A673 (cell line): Measurements from ENCODE around the gene GPAM. TPM values are rescaled to one million over a fixed set of nuclear protein-coding genes. Genes with fewer than 3 reads are reported as not detected.

Experiments used
- BruUV-seq: library from RNA; stranded (reverse); fragments of 400-500 nt; replicated peaks from 2 replicates; lab custom pipeline; 2021; lab: Mats Ljungman, UMichigan
- CTCF ChIA-PET: fragments of 300-600 bp; sonication (Branson Sonifier 250); formaldehyde crosslinking; loops from one replicate; lab custom pipeline; 2022; ENCODE audit warnings: antibody characterized with exemption; lab: Charles Lee
- POLR2A ChIA-PET: fragments of 300-600 bp; sonication (Branson Sonifier 250); formaldehyde crosslinking; loops from one replicate; lab custom pipeline; 2022; ENCODE audit warnings: antibody characterized with exemption; ENCODE audit not compliant: low non-redundant PET; lab: Charles Lee
- DNase-seq: peaks from one replicate; pipeline ENCODE4 v3.0.0-alpha.2; 2015; ENCODE audit warnings: low spot score
- H3K27ac ChIP-seq: fragments of 200-600 bp; sonication (generic); 2 replicates; pipeline ENCODE4 v1.5.1; 2016; ENCODE audit warnings: mixed run types, low read depth, mild to moderate bottlenecking, mixed read lengths, antibody characterized with exemption, low read length; ENCODE audit not compliant: poor library complexity, severe bottlenecking
- H3K27me3 ChIP-seq: fragments of 200-600 bp; sonication (generic); replicated peaks from 2 replicates; pipeline ENCODE4 v1.6.1; 2017; ENCODE audit warnings: mixed run types, low read depth, mild to moderate bottlenecking, mixed read lengths, antibody characterized with exemption, low read length; ENCODE audit not compliant: insufficient read depth, poor library complexity
- H3K36me3 ChIP-seq: fragments of 200-600 bp; sonication (generic); 2 replicates; pipeline ENCODE4 v1.6.1; 2016; ENCODE audit warnings: mixed run types, mild to moderate bottlenecking, mixed read lengths, antibody characterized with exemption, low read length; ENCODE audit not compliant: insufficient read depth, poor library complexity, severe bottlenecking
- H3K4me1 ChIP-seq: fragments of 200-600 bp; sonication (generic); 2 replicates; pipeline ENCODE4 v1.6.1; 2017; ENCODE audit warnings: mixed run types, mild to moderate bottlenecking, mixed read lengths, antibody characterized with exemption, low read length; ENCODE audit not compliant: insufficient read depth, poor library complexity, severe bottlenecking
- H3K4me3 ChIP-seq: fragments of 200-600 bp; sonication (generic); 2 replicates; pipeline ENCODE4 v1.5.1; 2016; ENCODE audit warnings: low read depth, mixed run types, mild to moderate bottlenecking, mixed read lengths, low read length; ENCODE audit not compliant: poor library complexity, severe bottlenecking
- H3K9me3 ChIP-seq: fragments of 200-600 bp; sonication (generic); 2 replicates; pipeline ENCODE4 v1.6.1; 2016; ENCODE audit warnings: mixed run types, low read depth, mild to moderate bottlenecking, mixed read lengths, antibody characterized with exemption, low read length; ENCODE audit not compliant: poor library complexity, severe bottlenecking
- EZH2 ChIP-seq: fragments of 200-600 bp; sonication (generic); IDR thresholded peaks from 2 replicates; pipeline ENCODE4 v1.6.1; 2017; ENCODE audit warnings: borderline replicate concordance, low read depth, mild to moderate bottlenecking, mixed read lengths, antibody characterized with exemption, low read length; ENCODE audit not compliant: poor library complexity, severe bottlenecking
- intact Hi-C: fragments of 100-400 bp; cut with micrococcal nuclease; formaldehyde crosslinking; loops from one replicate; pipeline ENCODE4 v1.10.0; 2022; ENCODE audit not compliant: unreplicated experiment
- total RNA-seq: library from RNA; stranded (reverse); gene quantifications from 2 replicates; pipeline ENCODE4 v1.2.3, GENCODE V29; 2021
- TF ChIP-seq, protein P1 (sequence below): fragments of 300-800, 200-600 bp; sonication (generic); conservative IDR thresholded peaks from 2 replicates; pipeline ENCODE4 v1.5.1; 2017; ENCODE audit warnings: low read depth, mild to moderate bottlenecking, antibody characterized with exemption, low read length, moderate library complexity, mixed read lengths

Gene GPAM
- total RNA-seq, 1 experiment from 2014 or later, result 18.1 TPM

DNA sequence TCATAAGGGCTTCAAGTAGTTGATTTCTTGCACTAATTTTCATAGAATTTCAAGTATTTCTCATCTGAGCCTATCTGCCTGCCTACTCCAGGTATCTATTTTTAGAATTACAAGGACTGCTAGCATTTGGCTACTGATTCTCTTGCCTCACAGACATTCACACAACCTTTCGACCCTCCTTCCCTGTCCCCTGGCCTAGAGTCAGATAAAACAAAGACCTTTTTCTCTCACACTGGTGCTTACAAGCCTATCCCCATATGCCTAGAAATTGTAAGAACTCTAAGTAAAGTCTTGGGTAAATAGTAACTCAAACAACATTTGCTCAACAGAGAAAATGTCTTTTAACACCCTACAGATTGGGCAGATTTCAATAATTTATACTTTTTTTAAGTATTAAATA is 6.3 kb downstream of the GPAM start:
- Histone ChIP-seq H3K9me3 (no peaks in the 10 kb centered on the region), H3K27ac (no peak overlapping the region), H3K4me3 (no peak overlapping the region), H3K27me3 (no peaks in the 10 kb centered on the region), H3K36me3 (peaks cover 28% of the 10 kb centered on the region), H3K4me1 (no peaks in the 10 kb centered on the region)
- TF ChIP-seq, protein P1, sequence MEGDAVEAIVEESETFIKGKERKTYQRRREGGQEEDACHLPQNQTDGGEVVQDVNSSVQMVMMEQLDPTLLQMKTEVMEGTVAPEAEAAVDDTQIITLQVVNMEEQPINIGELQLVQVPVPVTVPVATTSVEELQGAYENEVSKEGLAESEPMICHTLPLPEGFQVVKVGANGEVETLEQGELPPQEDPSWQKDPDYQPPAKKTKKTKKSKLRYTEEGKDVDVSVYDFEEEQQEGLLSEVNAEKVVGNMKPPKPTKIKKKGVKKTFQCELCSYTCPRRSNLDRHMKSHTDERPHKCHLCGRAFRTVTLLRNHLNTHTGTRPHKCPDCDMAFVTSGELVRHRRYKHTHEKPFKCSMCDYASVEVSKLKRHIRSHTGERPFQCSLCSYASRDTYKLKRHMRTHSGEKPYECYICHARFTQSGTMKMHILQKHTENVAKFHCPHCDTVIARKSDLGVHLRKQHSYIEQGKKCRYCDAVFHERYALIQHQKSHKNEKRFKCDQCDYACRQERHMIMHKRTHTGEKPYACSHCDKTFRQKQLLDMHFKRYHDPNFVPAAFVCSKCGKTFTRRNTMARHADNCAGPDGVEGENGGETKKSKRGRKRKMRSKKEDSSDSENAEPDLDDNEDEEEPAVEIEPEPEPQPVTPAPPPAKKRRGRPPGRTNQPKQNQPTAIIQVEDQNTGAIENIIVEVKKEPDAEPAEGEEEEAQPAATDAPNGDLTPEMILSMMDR, result no peak
- no peak for TF ChIP-seq EZH2
- ChIA-PET CTCF (no interaction called here), POLR2A (no interaction called here)
- intact Hi-C loops, result no loop called here
- BruUV-seq, result no TSS peak
- DNase-seq, result no peak

- H3K27ac ChIP-seq, result no peak overlapping the region
- no peak for DNase-seq
- TF ChIP-seq, protein P1, result no peak
- H3K4me1 ChIP-seq, result no peaks in the 10 kb centered on the region
- POLR2A ChIA-PET, result no interaction called here
- BruUV-seq, result no TSS peak
- no peaks in the 10 kb centered on the region for H3K27me3 ChIP-seq
- intact Hi-C loops, result no loop called here
- no peak overlapping the region for H3K4me3 ChIP-seq
- no peaks in the 10 kb centered on the region for H3K9me3 ChIP-seq
- peaks cover 34% of the 10 kb centered on the region for H3K36me3 ChIP-seq
- CTCF ChIA-PET, result no interaction called here
These were observed 7.0 kb downstream of the GPAM start for GRCh38 chr10:112176543-112176942.

GRCh38 chr10:112175409-112175808 is 8.2 kb downstream of the GPAM start:
- CTCF ChIA-PET, result no interaction called here
- no peak for DNase-seq
- intact Hi-C loops, result no loop called here

More at GRCh38 chr10:112175409-112175808, 8.2 kb downstream of the GPAM start:
- no peaks in the 10 kb centered on the region for H3K27me3 ChIP-seq
- H3K36me3 ChIP-seq, result peaks cover 34% of the 10 kb centered on the region
- H3K4me3 ChIP-seq, result no peak overlapping the region
- H3K9me3 ChIP-seq, result no peaks in the 10 kb centered on the region
- no peaks in the 10 kb centered on the region for H3K4me1 ChIP-seq
- BruUV-seq, result no TSS peak
- H3K27ac ChIP-seq, result no peak overlapping the region
- POLR2A ChIA-PET, result no interaction called here
- TF ChIP-seq EZH2, result no peak
- TF ChIP-seq, protein P1, result no peak
